ENCODE data around the gene ERCC4. TPM values are rescaled to one million over a fixed set of nuclear protein-coding genes. Genes with fewer than 3 reads are reported as not detected.
"Not testable (repeated sequence)": the region's sequence is repeated elsewhere in the genome, so short reads cannot be mapped to it uniquely, and the experiment has no call there.

ERCC4 gene
- total and polyA plus RNA-seq, 4 experiments from 2014 or later: 11.5 to 15.9 (median 14.0) TPM

GRCh38 chr16:13886608-13887007 is 33.3 kb upstream of the ERCC4 start:
- Mint-ChIP-seq H3K4me3 (no peak overlapping the region), H3K36me3 (no peaks in the 10 kb centered on the region), H3K27me3 (peaks cover 10 to 17% of the 10 kb centered on the region in 2 donors), H3K9me3 (peaks cover 0 to 22% (median 9%) of the 10 kb centered on the region in 8 donors), H3K4me1 (no peaks in the 10 kb centered on the region), H3K27ac (no peak overlapping the region)
- intact Hi-C loops (cut with micrococcal nuclease): no loop called here
- H3K36me3 ChIP-seq (ENCODE audit: insufficient read depth, low read length): no peaks in the 10 kb centered on the region
- CTCF ChIA-PET (ENCODE audit: partially characterized antibody): no interaction called here
- no peak for DNase-seq
- H3K4me3 ChIP-seq (ENCODE audit: low read length in 2 of 2): no peak overlapping the region
- H3K4me1 ChIP-seq (ENCODE audit: insufficient read depth, low read length): no peaks in the 10 kb centered on the region
- H3K27me3 ChIP-seq (ENCODE audit: insufficient read depth, low read length): no peaks in the 10 kb centered on the region
- H3K9me3 ChIP-seq (ENCODE audit: control insufficient read depth in 1 of 2, low read length in 2 of 2): no peaks in the 10 kb centered on the region
- POLR2A ChIA-PET (ENCODE audit: partially characterized antibody): no interaction called here
- no peak overlapping the region for H3K27ac ChIP-seq (ENCODE audit: low read depth, low read length)

GRCh38 chr16:13889323-13889722 is 30.6 kb upstream of the ERCC4 start:
- H3K36me3 ChIP-seq (ENCODE audit: insufficient read depth, low read length); H3K27me3 ChIP-seq (ENCODE audit: insufficient read depth, low read length); POLR2A ChIA-PET (ENCODE audit: partially characterized antibody); DNase-seq; H3K4me3 ChIP-seq (ENCODE audit: low read length in 2 of 2); H3K27ac Mint-ChIP-seq; H3K36me3 Mint-ChIP-seq; H3K4me1 Mint-ChIP-seq; H3K27ac ChIP-seq (ENCODE audit: low read depth, low read length); intact Hi-C loops (cut with micrococcal nuclease); H3K4me1 ChIP-seq (ENCODE audit: insufficient read depth, low read length); H3K9me3 ChIP-seq (ENCODE audit: control insufficient read depth in 1 of 2, low read length in 2 of 2); H3K4me3 Mint-ChIP-seq; CTCF ChIA-PET (ENCODE audit: partially characterized antibody): not testable (repeated sequence)
- peaks cover 14 to 19% of the 10 kb centered on the region in 2 donors for H3K27me3 Mint-ChIP-seq
- H3K9me3 Mint-ChIP-seq: peaks cover 0 to 22% (median 9%) of the 10 kb centered on the region in 8 donors

GRCh38 chr16:13892301-13892700 is 27.7 kb upstream of the ERCC4 start:
- H3K9me3 Mint-ChIP-seq: peaks cover under 1 to 34% (median 5%) of the 10 kb centered on the region in 8 donors
- CTCF ChIA-PET (ENCODE audit: partially characterized antibody): interaction anchor here (0.7 to 1.4 kb wide), 2 partner anchors 27 to 44 kb away, joined by 3 to 8 read pairs; partner anchors contain the start of gene ERCC4

GRCh38 chr16:13895516-13895915 is 24.4 kb upstream of the ERCC4 start:
- H3K27ac ChIP-seq (ENCODE audit: low read depth, low read length): no peak overlapping the region
- POLR2A ChIA-PET (ENCODE audit: partially characterized antibody): no interaction called here
- H3K36me3 Mint-ChIP-seq: no peaks in the 10 kb centered on the region
- no peaks in the 10 kb centered on the region for H3K36me3 ChIP-seq (ENCODE audit: insufficient read depth, low read length)
- CTCF ChIA-PET (ENCODE audit: partially characterized antibody): no interaction called here
- intact Hi-C loops (cut with micrococcal nuclease): no loop called here
- H3K4me1 ChIP-seq (ENCODE audit: insufficient read depth, low read length): no peaks in the 10 kb centered on the region
- H3K27me3 Mint-ChIP-seq: peaks cover 11 to 17% of the 10 kb centered on the region in 2 donors
- H3K4me3 ChIP-seq (ENCODE audit: low read length in 2 of 2): no peak overlapping the region
- no peak for DNase-seq
- no peaks in the 10 kb centered on the region for H3K9me3 ChIP-seq (ENCODE audit: control insufficient read depth in 1 of 2, low read length in 2 of 2)
- no peak overlapping the region for H3K4me3 Mint-ChIP-seq
- H3K9me3 Mint-ChIP-seq: peaks cover 0 to 21% (median 1%) of the 10 kb centered on the region in 8 donors
- no peak overlapping the region for H3K27ac Mint-ChIP-seq
- H3K27me3 ChIP-seq (ENCODE audit: insufficient read depth, low read length): no peaks in the 10 kb centered on the region
- no peaks in the 10 kb centered on the region for H3K4me1 Mint-ChIP-seq

More at GRCh38 chr16:13892301-13892700, 27.7 kb upstream of the ERCC4 start:
- intact Hi-C loops (cut with micrococcal nuclease): no loop called here
- H3K36me3 Mint-ChIP-seq: no peaks in the 10 kb centered on the region
- peaks cover 11 to 17% of the 10 kb centered on the region in 2 donors for H3K27me3 Mint-ChIP-seq
- POLR2A ChIA-PET (ENCODE audit: partially characterized antibody): no interaction called here
- no peak overlapping the region for H3K27ac Mint-ChIP-seq
- no peaks in the 10 kb centered on the region for H3K4me1 Mint-ChIP-seq
- H3K4me3 Mint-ChIP-seq: no peak overlapping the region
- DNase-seq: no peak
- Histone ChIP-seq H3K9me3 (ENCODE audit: control insufficient read depth in 1 of 2, low read length in 2 of 2) (no peaks in the 10 kb centered on the region), H3K36me3 (ENCODE audit: insufficient read depth, low read length) (no peaks in the 10 kb centered on the region), H3K4me3 (ENCODE audit: low read length in 2 of 2) (no peak overlapping the region), H3K27me3 (ENCODE audit: insufficient read depth, low read length) (no peaks in the 10 kb centered on the region), H3K4me1 (ENCODE audit: insufficient read depth, low read length) (no peaks in the 10 kb centered on the region), H3K27ac (ENCODE audit: low read depth, low read length) (no peak overlapping the region)

- ChIA-PET CTCF (ENCODE audit: partially characterized antibody) (interaction anchor here (1.1 to 1.9 kb wide), 2 partner anchors 23 to 31 kb away, joined by 3 to 5 read pairs; partner anchors contain the start of gene ERCC4), POLR2A (ENCODE audit: partially characterized antibody) (no interaction called here)
- no peak overlapping the region for H3K27ac Mint-ChIP-seq
- H3K4me1 Mint-ChIP-seq: no peaks in the 10 kb centered on the region
- Histone ChIP-seq H3K27ac (ENCODE audit: low read depth, low read length) (no peak overlapping the region), H3K9me3 (ENCODE audit: control insufficient read depth in 1 of 2, low read length in 2 of 2) (no peaks in the 10 kb centered on the region), H3K4me3 (ENCODE audit: low read length in 2 of 2) (no peak overlapping the region), H3K36me3 (ENCODE audit: insufficient read depth, low read length) (no peaks in the 10 kb centered on the region), H3K4me1 (ENCODE audit: insufficient read depth, low read length) (no peaks in the 10 kb centered on the region), H3K27me3 (ENCODE audit: insufficient read depth, low read length) (no peaks in the 10 kb centered on the region)
- H3K27me3 Mint-ChIP-seq: peaks cover 7 to 12% of the 10 kb centered on the region in 2 donors
- peaks cover under 1 to 26% (median 3%) of the 10 kb centered on the region in 8 donors for H3K9me3 Mint-ChIP-seq
- DNase-seq: no peak
- H3K4me3 Mint-ChIP-seq: no peak overlapping the region
- H3K36me3 Mint-ChIP-seq: no peaks in the 10 kb centered on the region
- intact Hi-C loops (cut with micrococcal nuclease): no loop called here
These were observed 23.3 kb upstream of the ERCC4 start for GRCh38 chr16:13896543-13897182.

GRCh38 chr16:13897806-13898205 is 22.1 kb upstream of the ERCC4 start:
- H3K4me3 ChIP-seq (ENCODE audit: low read length in 2 of 2): no peak overlapping the region
- ChIA-PET CTCF (ENCODE audit: partially characterized antibody) (interaction anchor here (0.5 to 1.9 kb wide), 3 partner anchors 9 to 32 kb away, joined by 3 to 5 read pairs (median 4); partner anchors contain the start of gene ERCC4), POLR2A (ENCODE audit: partially characterized antibody) (no interaction called here)
- Mint-ChIP-seq H3K36me3 (no peaks in the 10 kb centered on the region), H3K27ac (no peak overlapping the region), H3K4me1 (no peaks in the 10 kb centered on the region), H3K4me3 (no peak overlapping the region), H3K9me3 (peaks cover 3 to 26% (median 5%) of the 10 kb centered on the region in 8 donors), H3K27me3 (peaks cover 11 to 12% of the 10 kb centered on the region in 2 donors)
- no peak for DNase-seq
- H3K27ac ChIP-seq (ENCODE audit: low read depth, low read length): no peak overlapping the region
- intact Hi-C loops (cut with micrococcal nuclease): no loop called here
- no peaks in the 10 kb centered on the region for H3K27me3 ChIP-seq (ENCODE audit: insufficient read depth, low read length)
- H3K36me3 ChIP-seq (ENCODE audit: insufficient read depth, low read length): no peaks in the 10 kb centered on the region
- H3K9me3 ChIP-seq (ENCODE audit: control insufficient read depth in 1 of 2, low read length in 2 of 2): no peaks in the 10 kb centered on the region
- H3K4me1 ChIP-seq (ENCODE audit: insufficient read depth, low read length): no peaks in the 10 kb centered on the region

GRCh38 chr16:13898233-13898632 is 21.7 kb upstream of the ERCC4 start:
- Histone ChIP-seq H3K36me3 (ENCODE audit: insufficient read depth, low read length) (no peaks in the 10 kb centered on the region), H3K27me3 (ENCODE audit: insufficient read depth, low read length) (no peaks in the 10 kb centered on the region), H3K9me3 (ENCODE audit: control insufficient read depth in 1 of 2, low read length in 2 of 2) (no peaks in the 10 kb centered on the region), H3K27ac (ENCODE audit: low read depth, low read length) (no peak overlapping the region), H3K4me1 (ENCODE audit: insufficient read depth, low read length) (no peaks in the 10 kb centered on the region), H3K4me3 (ENCODE audit: low read length in 2 of 2) (no peak overlapping the region)
- Mint-ChIP-seq H3K27ac (no peak overlapping the region), H3K9me3 (peaks cover 3 to 26% (median 5%) of the 10 kb centered on the region in 8 donors), H3K36me3 (no peaks in the 10 kb centered on the region), H3K4me1 (no peaks in the 10 kb centered on the region), H3K27me3 (peaks cover 12% of the 10 kb centered on the region in 2 donors), H3K4me3 (no peak overlapping the region)
- ChIA-PET POLR2A (ENCODE audit: partially characterized antibody) (no interaction called here), CTCF (ENCODE audit: partially characterized antibody) (interaction anchor here (0.5 to 1.9 kb wide), 2 partner anchors 8 to 22 kb away, joined by 4 to 5 read pairs; partner anchors contain the start of gene ERCC4)
- intact Hi-C loops (cut with micrococcal nuclease): no loop called here
- no peak for DNase-seq
